Left ventricle myocardium inferior (tissue), 1 donor: ENCODE measurements around the gene DESI1. TPM values are rescaled to one million over a fixed set of nuclear protein-coding genes. Genes with fewer than 3 reads are reported as not detected.

Experiments used
- DNase-seq: peaks from one replicate; pipeline ENCODE4 v3.0.0-alpha.2; 2020
- H3K27ac ChIP-seq: fragments of 200-600 bp; replicated peaks from 2 replicates; pipeline ENCODE4 v1.8.0; 2021
- H3K27me3 ChIP-seq: fragments of 200-600 bp; 2 replicates; pipeline ENCODE4 v1.8.0; 2021; ENCODE audit warnings: low read depth
- H3K36me3 ChIP-seq: fragments of 200-600 bp; 2 replicates; pipeline ENCODE4 v1.8.0; 2021
- H3K4me1 ChIP-seq: fragments of 200-600 bp; 2 replicates; pipeline ENCODE4 v1.8.0; 2021
- H3K4me3 ChIP-seq: fragments of 200-600 bp; 2 replicates; pipeline ENCODE4 v1.8.0; 2021; ENCODE audit warnings: mild to moderate bottlenecking, moderate library complexity
- H3K9me3 ChIP-seq: fragments of 200-600 bp; replicated peaks from 2 replicates; pipeline ENCODE4 v1.8.0; 2021
- CTCF ChIP-seq: fragments of 200-600 bp; IDR thresholded peaks from 2 replicates; pipeline ENCODE4 v1.8.0; 2021; ENCODE audit warnings: antibody characterized with exemption, mild to moderate bottlenecking, borderline replicate concordance
- intact Hi-C: fragments of 100-400 bp; cut with micrococcal nuclease; formaldehyde crosslinking; loops from one replicate; pipeline ENCODE4 v1.11.0; 2022
- total RNA-seq: library from RNA; stranded (reverse); fragmentation: NEBNext Ultra II Directional; extraction: Animal tissue kit (Norgen Biotek cat#: 25700); gene quantifications from one replicate; pipeline ENCODE4 v1.2.1, GENCODE V29; 2021
- donor health status: DM: no; HTN: yes; CAD: no; lungs with severe emphysema.

Gene DESI1
- total RNA-seq, 1 donor from 2014 or later, result 46.2 TPM

- DNase-seq, result no peak
- Histone ChIP-seq H3K36me3 (no peaks in the 10 kb centered on the region), H3K9me3 (no peaks in the 10 kb centered on the region), H3K4me3 (no peak overlapping the region), H3K27ac (no peak overlapping the region), H3K4me1 (peaks cover 12% of the 10 kb centered on the region), H3K27me3 (no peaks in the 10 kb centered on the region)
- intact Hi-C loops, result no loop called here
- no peak for TF ChIP-seq CTCF
Observed at GRCh38 chr22:41612603-41613306, 8.1 kb downstream of the DESI1 start.

- H3K27ac ChIP-seq, result peak overlapping the region; percentile 41
- TF ChIP-seq CTCF, result no peak
- H3K4me1 ChIP-seq, result peaks cover 12% of the 10 kb centered on the region
- peaks cover 31% of the 10 kb centered on the region for H3K36me3 ChIP-seq
- no peaks in the 10 kb centered on the region for H3K9me3 ChIP-seq
- H3K27me3 ChIP-seq, result no peaks in the 10 kb centered on the region
- no peak for DNase-seq
- intact Hi-C loops, result no loop called here
- H3K4me3 ChIP-seq, result no peak overlapping the region
Observed at GRCh38 chr22:41608386-41608785, 12.5 kb downstream of the DESI1 start.

- Histone ChIP-seq H3K9me3 (no peaks in the 10 kb centered on the region), H3K4me3 (no peak overlapping the region), H3K27ac (no peak overlapping the region), H3K4me1 (peaks cover 11% of the 10 kb centered on the region), H3K36me3 (peaks cover 66% of the 10 kb centered on the region), H3K27me3 (no peaks in the 10 kb centered on the region)
- DNase-seq, result no peak
- no peak for TF ChIP-seq CTCF
- intact Hi-C loops, result no loop called here
Observed at GRCh38 chr22:41603873-41604332, 16.9 kb downstream of the DESI1 start.

- H3K27ac ChIP-seq, result no peak overlapping the region
- intact Hi-C loops, result no loop called here
- TF ChIP-seq CTCF, result no peak
- peaks cover 50% of the 10 kb centered on the region for H3K36me3 ChIP-seq
- DNase-seq, result no peak
- peaks cover 12% of the 10 kb centered on the region for H3K4me1 ChIP-seq
- no peaks in the 10 kb centered on the region for H3K9me3 ChIP-seq
- H3K4me3 ChIP-seq, result no peak overlapping the region
- H3K27me3 ChIP-seq, result no peaks in the 10 kb centered on the region
Observed at GRCh38 chr22:41600976-41601375, 19.9 kb downstream of the DESI1 start.

GRCh38 chr22:41598891-41599635, 21.8 kb downstream of the DESI1 start:
- H3K4me3 ChIP-seq, result no peak overlapping the region
- no peak overlapping the region for H3K27ac ChIP-seq
- DNase-seq, result no peak
- intact Hi-C loops, result no loop called here
- H3K9me3 ChIP-seq, result no peaks in the 10 kb centered on the region
- H3K36me3 ChIP-seq, result peaks cover 36% of the 10 kb centered on the region
- H3K4me1 ChIP-seq, result peaks cover 12% of the 10 kb centered on the region
- TF ChIP-seq CTCF, result no peak
- no peaks in the 10 kb centered on the region for H3K27me3 ChIP-seq
